ENCODE results near the gene RNF224.

GRCh38 chr9:137240841-137241489 is 13.7 kb downstream of the RNF224 start, which contains the start of gene TUBB4B:
- TF ChIP-seq CTCF (IDR thresholded peaks at IDR 0.05) (peak in 1 of 6 experiments; percentile 31), POLR2A (IDR thresholded peaks at IDR 0.05) (peak; percentile 100)

All from adrenal gland (tissue), 5 donors.